ENCODE results near the gene MYBPC1. TPM values are rescaled to one million over a fixed set of nuclear protein-coding genes. Genes with fewer than 3 reads are reported as not detected.

The MYBPC1 gene
- total and polyA plus RNA-seq, 2 of the 4 experiments (the other 2 are of a cell fraction): not detected

DNA sequence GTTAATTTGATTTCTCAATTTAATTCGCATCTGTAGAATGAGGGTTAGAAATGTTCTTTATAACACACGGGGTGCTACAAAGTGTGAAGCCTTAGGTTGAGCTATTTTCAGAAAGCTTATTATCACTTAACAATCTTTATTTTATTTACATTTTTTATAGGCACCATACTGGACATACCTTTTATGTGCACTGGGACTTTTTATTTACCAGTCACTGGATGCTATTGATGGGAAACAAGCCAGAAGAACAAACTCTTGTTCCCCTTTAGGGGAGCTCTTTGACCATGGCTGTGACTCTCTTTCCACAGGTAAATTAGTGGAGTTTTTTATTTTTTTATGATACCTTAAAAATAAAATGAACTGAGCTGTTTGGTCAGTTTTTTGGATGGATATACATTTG, 119.2 kb downstream of the MYBPC1 start:
- H3K18ac ChIP-seq (ENCODE audit: low read depth, low read length): no peak overlapping the region
- no peak overlapping the region for H2BK20ac ChIP-seq (ENCODE audit: low read depth, low read length)
- no peaks in the 10 kb centered on the region for H3K9me3 ChIP-seq (ENCODE audit: control insufficient read depth, insufficient read depth, low read length)
- BruUV-seq (replicated peaks): no TSS peak
- in situ Hi-C loops (cut with MboI; ENCODE audit: low sequenced_read_pairs) (no loop called here), intact Hi-C loops (cut with micrococcal nuclease) (no loop called here), dilution Hi-C loops (cut with HindIII; ENCODE audit: low sequenced_read_pairs, unreplicated experiment) (no loop called here)
- no peak overlapping the region for H4K5ac ChIP-seq (ENCODE audit: low read depth, low read length)
- ChIA-PET POLR2A (ENCODE audit: unreplicated experiment) (no interaction called here), CTCF (interaction anchor here (0.5 kb wide), 1 partner anchor 10 kb away, joined by 5 read pairs; no protein-coding TSS in a partner anchor)
- no peaks in the 10 kb centered on the region for H3K27me3 ChIP-seq (ENCODE audit: control insufficient read depth, insufficient read depth, low read length)
- ATAC-seq (ENCODE audit: low read depth): no peak
- H2BK5ac ChIP-seq (ENCODE audit: low read depth, low read length, poor library complexity, severe bottlenecking): no peak overlapping the region
- no peak overlapping the region for H3K4me3 ChIP-seq (ENCODE audit: insufficient read depth, low read depth, low read length)
- peaks cover 7% of the 10 kb centered on the region; the same call in 1 of the 2 replicates for H3K9me1 ChIP-seq (ENCODE audit: insufficient read depth, low read length)
- DNase-seq: no peak
- no peak overlapping the region for H4K8ac ChIP-seq (ENCODE audit: low read depth in 2 of 2, low read length in 2 of 2)
- no peak overlapping the region for H3K9ac ChIP-seq (ENCODE audit: low read depth, low read length)
- no peak overlapping the region for H2BK15ac ChIP-seq (ENCODE audit: low read depth, low read length)
- H3K36me3 ChIP-seq (ENCODE audit: control insufficient read depth, insufficient read depth, low read length): no peaks in the 10 kb centered on the region
- H3K79me1 ChIP-seq (ENCODE audit: low read depth in 1 of 2, low read length in 2 of 2): peaks cover 0 to 5% of the 10 kb centered on the region in 2 experiments; a peak in 2 of 4 replicates
- no peak overlapping the region for H4K91ac ChIP-seq (ENCODE audit: insufficient read depth, low read depth, low read length)
- H3K4me1 ChIP-seq (ENCODE audit: control insufficient read depth, insufficient read depth, low read length): peaks cover 2% of the 10 kb centered on the region; the same call in 1 of the 2 replicates
- no peak overlapping the region for H3K27ac ChIP-seq (ENCODE audit: insufficient read depth, low read length)
- H4K20me1 ChIP-seq (ENCODE audit: insufficient read depth, low read length): no peaks in the 10 kb centered on the region
- no CpG with 5 or more reads among the region's 2 CpGs for WGBS, 2 experiments (ENCODE audit: extremely low coverage in 2 of 2, insufficient read length in 1 of 2)
- no peak overlapping the region for H2BK120ac ChIP-seq (ENCODE audit: low read depth, low read length)
- H3K14ac ChIP-seq (replicated peaks; ENCODE audit: low read depth, low read length): no peak overlapping the region
- no peak overlapping the region for H2AFZ ChIP-seq (replicated peaks; ENCODE audit: low read length, poor library complexity)
- H3K23ac ChIP-seq (ENCODE audit: low read depth, low read length): no peak overlapping the region
- H3K4ac ChIP-seq (ENCODE audit: low read depth, low read length): no peak overlapping the region
- no peak overlapping the region for H2AK9ac ChIP-seq (replicated peaks; ENCODE audit: low read depth, low read length, poor library complexity)
- TF ChIP-seq SMC3 (IDR thresholded peaks at IDR 0.05; ENCODE audit: low read depth, low read length) (no peak), BHLHE40 (IDR thresholded peaks at IDR 0.05; ENCODE audit: low read depth, low read length) (no peak)
- H2AK5ac ChIP-seq (ENCODE audit: low read depth, low read length): no peak overlapping the region
- no peak overlapping the region for H3K4me2 ChIP-seq (ENCODE audit: low read depth, low read length)
- H3K56ac ChIP-seq (ENCODE audit: extremely low read depth, insufficient read depth, low read length): no peak overlapping the region

All from IMR-90 (cell line).